ENCODE results near the gene NLRP7. TPM values are rescaled to one million over a fixed set of nuclear protein-coding genes. Genes with fewer than 3 reads are reported as not detected.

Gene NLRP7
- total RNA-seq, 1 donor = not detected

DNA sequence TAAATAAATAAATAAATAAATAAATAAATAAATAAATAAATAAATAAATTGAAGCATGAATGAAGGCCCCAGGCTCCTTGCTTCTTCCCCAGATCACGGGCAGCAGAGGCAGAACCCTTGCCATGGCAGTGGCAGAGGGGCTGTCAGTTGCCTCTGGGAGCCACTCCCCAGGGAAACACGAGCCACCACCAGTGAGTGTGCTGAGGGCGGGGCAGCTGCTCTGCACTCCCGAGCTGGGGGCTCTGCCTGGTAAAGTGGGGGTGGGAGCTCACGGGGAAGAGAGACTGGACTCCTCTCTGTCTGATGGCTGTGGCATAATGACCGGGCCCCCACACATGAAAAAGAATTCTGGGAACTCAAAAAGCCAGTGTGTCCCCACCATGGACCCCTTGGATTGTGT lies 65.4 kb downstream of the NLRP7 start:
- no peak overlapping the region for H3K4me3 ChIP-seq (ENCODE audit: low read depth, low read length)
- TF ChIP-seq, protein P1, sequence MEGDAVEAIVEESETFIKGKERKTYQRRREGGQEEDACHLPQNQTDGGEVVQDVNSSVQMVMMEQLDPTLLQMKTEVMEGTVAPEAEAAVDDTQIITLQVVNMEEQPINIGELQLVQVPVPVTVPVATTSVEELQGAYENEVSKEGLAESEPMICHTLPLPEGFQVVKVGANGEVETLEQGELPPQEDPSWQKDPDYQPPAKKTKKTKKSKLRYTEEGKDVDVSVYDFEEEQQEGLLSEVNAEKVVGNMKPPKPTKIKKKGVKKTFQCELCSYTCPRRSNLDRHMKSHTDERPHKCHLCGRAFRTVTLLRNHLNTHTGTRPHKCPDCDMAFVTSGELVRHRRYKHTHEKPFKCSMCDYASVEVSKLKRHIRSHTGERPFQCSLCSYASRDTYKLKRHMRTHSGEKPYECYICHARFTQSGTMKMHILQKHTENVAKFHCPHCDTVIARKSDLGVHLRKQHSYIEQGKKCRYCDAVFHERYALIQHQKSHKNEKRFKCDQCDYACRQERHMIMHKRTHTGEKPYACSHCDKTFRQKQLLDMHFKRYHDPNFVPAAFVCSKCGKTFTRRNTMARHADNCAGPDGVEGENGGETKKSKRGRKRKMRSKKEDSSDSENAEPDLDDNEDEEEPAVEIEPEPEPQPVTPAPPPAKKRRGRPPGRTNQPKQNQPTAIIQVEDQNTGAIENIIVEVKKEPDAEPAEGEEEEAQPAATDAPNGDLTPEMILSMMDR (IDR thresholded peaks at IDR 0.05; ENCODE audit: insufficient read depth, low read depth, low read length) = no peak
- no peak for DNase-seq (ENCODE audit: low read depth)

DNA sequence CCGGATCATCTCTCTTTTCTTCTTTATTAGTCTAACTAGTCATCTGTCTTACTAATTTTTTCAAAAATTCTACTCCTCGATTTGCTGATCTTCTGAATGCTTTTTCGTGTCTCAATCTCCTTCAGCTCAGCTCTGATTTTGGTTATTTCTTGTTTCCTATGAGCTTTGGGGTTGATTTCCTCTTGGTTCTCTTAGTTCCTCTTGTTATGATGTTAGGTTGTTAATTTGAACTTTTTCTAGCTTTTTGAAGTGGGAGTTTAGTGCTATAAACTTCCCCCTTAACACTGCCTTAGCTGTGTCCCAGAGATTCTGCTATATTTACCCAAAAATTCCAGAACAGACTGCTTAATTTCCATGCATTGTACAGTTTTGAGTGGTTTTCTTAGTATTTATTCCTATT lies 69.9 kb downstream of the NLRP7 start:
- TF ChIP-seq, protein P1 (IDR thresholded peaks at IDR 0.05; ENCODE audit: insufficient read depth, low read depth, low read length) = no peak
- no peak overlapping the region for H3K4me3 ChIP-seq (ENCODE audit: low read depth, low read length)
- no peak for DNase-seq (ENCODE audit: low read depth)

DNA sequence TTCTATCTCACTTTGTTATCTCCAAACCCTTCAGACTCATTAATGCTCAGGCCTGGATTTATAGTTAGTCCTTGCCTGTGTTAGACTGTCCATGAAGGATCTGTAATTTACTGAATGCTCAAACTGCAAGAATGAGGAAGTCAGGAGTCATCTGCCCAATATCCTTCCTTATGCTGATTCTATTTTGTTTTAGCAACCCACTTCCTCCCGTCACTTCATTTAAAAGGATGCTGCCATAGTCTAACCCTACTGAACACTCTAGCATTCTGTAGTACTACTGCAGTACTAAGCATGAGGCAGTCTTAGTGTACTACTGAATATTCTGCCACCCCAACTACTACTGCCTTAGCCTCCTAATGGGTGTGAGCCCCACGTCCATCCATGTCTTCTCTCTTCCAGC lies 71.8 kb downstream of the NLRP7 start:
- no peak overlapping the region for H3K4me3 ChIP-seq (ENCODE audit: low read depth, low read length)
- TF ChIP-seq, protein P1 (IDR thresholded peaks at IDR 0.05; ENCODE audit: insufficient read depth, low read depth, low read length) = no peak
- no peak for DNase-seq (ENCODE audit: low read depth)

DNA sequence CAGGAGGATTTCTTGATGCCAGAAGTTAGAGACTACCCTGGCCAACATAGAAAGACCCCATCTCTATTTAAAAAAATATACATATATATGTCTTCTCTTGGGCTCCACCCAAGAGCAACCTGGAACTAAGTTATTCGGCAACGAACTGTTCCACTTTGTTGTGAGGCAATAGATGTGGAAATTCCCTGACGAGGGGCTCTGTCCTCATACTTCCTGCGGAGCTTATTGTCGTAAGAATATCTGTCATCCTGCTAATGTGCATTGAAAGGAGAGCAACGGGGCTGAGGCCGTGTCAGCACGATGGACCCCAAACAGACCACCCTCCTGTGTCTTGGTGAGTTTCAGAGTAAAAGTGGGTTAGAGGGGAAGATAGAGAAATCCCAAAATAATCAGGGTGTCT lies 73.3 kb downstream of the NLRP7 start, which contains the start of gene FCAR:
TSS of gene FCAR (plus strand) at position 246 of the 400 bp plus-strand sequence. CDS start at position 301, 55 bp downstream.
- DNase-seq (ENCODE audit: low read depth) = no peak
- no peak within 1 kb of the TSS for H3K4me3 ChIP-seq (ENCODE audit: low read depth, low read length)
- TF ChIP-seq, protein P1 (IDR thresholded peaks at IDR 0.05; ENCODE audit: insufficient read depth, low read depth, low read length) = no peak

Small RNAs within 50 kb of the gene (small RNA-seq; reads per million reads assigned to genes)
- not detected for gene AC011476.8

Other genes starting within 250 kb of the NLRP7 start
- gene KIR3DL3, start 223.1 kb downstream of the NLRP7 start, total RNA-seq = not detected in 2 replicates
- not detected in 2 replicates for gene KIR2DL3, start 209.0 kb downstream of the NLRP7 start, total RNA-seq
- not detected in 2 replicates for gene KIR2DL1, start 177.7 kb downstream of the NLRP7 start, total RNA-seq
- gene KIR2DL4, start 143.9 kb downstream of the NLRP7 start, total RNA-seq = not detected in 2 replicates
- gene KIR3DL1, start 131.1 kb downstream of the NLRP7 start, total RNA-seq = not detected in 2 replicates
- gene KIR2DS4, start 114.9 kb downstream of the NLRP7 start, total RNA-seq = not detected in 2 replicates
- gene KIR3DL2, start 97.1 kb downstream of the NLRP7 start, total RNA-seq = not detected in 2 replicates
- gene FCAR, start 73.3 kb downstream of the NLRP7 start, total RNA-seq = not detected in 2 replicates
- not detected in 2 replicates for gene NCR1, start 41.4 kb downstream of the NLRP7 start, total RNA-seq
- gene NLRP2, start 18.8 kb upstream of the NLRP7 start, total RNA-seq = 0.32 and 1.3 TPM in 2 replicates
- gene GP6, start 90.7 kb upstream of the NLRP7 start, total RNA-seq = not detected in 2 replicates
- gene RDH13, start 115.6 kb upstream of the NLRP7 start, total RNA-seq = 9.0 and 9.1 TPM in 2 replicates
- 1.3 and 2.2 TPM in 2 replicates for gene EPS8L1, start 128.3 kb upstream of the NLRP7 start, total RNA-seq
- gene PPP1R12C, start 170.1 kb upstream of the NLRP7 start, total RNA-seq = 49.7 and 69.9 TPM in 2 replicates
- gene TNNT1, start 201.7 kb upstream of the NLRP7 start, total RNA-seq = under 0.01 and 0.64 TPM in 2 replicates
- gene TNNI3, start 210.2 kb upstream of the NLRP7 start, total RNA-seq = not detected in 2 replicates
- gene DNAAF3, start 219.1 kb upstream of the NLRP7 start, total RNA-seq = under 0.01 TPM in 1 of 2 replicates, not detected in the other
- gene SYT5, start 232.8 kb upstream of the NLRP7 start, total RNA-seq = under 0.01 and 0.86 TPM in 2 replicates

Measured in fibroblast of villous mesenchyme (primary cell).